OCI-LY7 (cell line): Measurements from ENCODE around the gene CHCHD6. TPM values are rescaled to one million over a fixed set of nuclear protein-coding genes. Genes with fewer than 3 reads are reported as not detected.

Experiments
- BruUV-seq: library from RNA; stranded (reverse); fragments of 400-500 nt; replicated peaks from 2 replicates; lab custom pipeline; 2021; lab: Mats Ljungman, UMichigan
- CTCF ChIA-PET: fragments of 300-600 bp; sonication (Branson Sonifier 250); formaldehyde crosslinking; loops from one replicate; lab custom pipeline; 2022; ENCODE audit warnings: antibody characterized with exemption; ENCODE audit not compliant: unreplicated experiment; lab: Charles Lee
- POLR2A ChIA-PET: fragments of 300-600 bp; sonication (Branson Sonifier 250); formaldehyde crosslinking; loops from one replicate; lab custom pipeline; 2022; ENCODE audit warnings: antibody characterized with exemption; lab: Charles Lee
- DNase-seq: peaks from one replicate; pipeline ENCODE4 v3.0.0-alpha.2; 2015; ENCODE audit warnings: low spot score
- H2AFZ ChIP-seq: fragments of 200-600 bp; sonication (generic), shearing (Covaris generic); 2 replicates; pipeline ENCODE4 v1.6.1; 2014; ENCODE audit warnings: mild to moderate bottlenecking, antibody characterized with exemption, low read length, moderate library complexity
- H3K27ac ChIP-seq: fragments of 200-600 bp; sonication (generic); 2 replicates; pipeline ENCODE4 v1.5.1; 2014; ENCODE audit warnings: mixed run types, low read depth, mild to moderate bottlenecking, moderate library complexity, low read length, inconsistent platforms; ENCODE audit not compliant: poor library complexity, severe bottlenecking
- H3K36me3 ChIP-seq: fragments of 200-600 bp; sonication (generic); 2 replicates; pipeline ENCODE4 v1.6.1; 2014; ENCODE audit warnings: mild to moderate bottlenecking, antibody characterized with exemption, low read length, moderate library complexity, mixed read lengths; ENCODE audit not compliant: insufficient read depth
- H3K4me1 ChIP-seq: fragments of 200-600 bp; sonication (generic); 2 replicates; pipeline ENCODE4 v1.5.1; 2014; ENCODE audit warnings: mild to moderate bottlenecking, low read length; ENCODE audit not compliant: insufficient read depth, poor library complexity, severe bottlenecking
- H3K4me2 ChIP-seq: fragments of 200-600 bp; sonication (generic); 2 replicates; pipeline ENCODE4 v1.6.1; 2014; ENCODE audit warnings: mild to moderate bottlenecking, low read length
- H3K4me3 ChIP-seq: fragments of 200-600 bp; sonication (generic); 2 replicates; pipeline ENCODE4 v1.5.1; 2014; ENCODE audit warnings: mild to moderate bottlenecking, low read depth, low read length; ENCODE audit not compliant: poor library complexity, severe bottlenecking
- H3K79me2 ChIP-seq: fragments of 200-600 bp; sonication (generic); 2 replicates; pipeline ENCODE4 v1.6.1; 2016; ENCODE audit warnings: low read depth, mild to moderate bottlenecking, low read length, moderate library complexity, mixed read lengths; ENCODE audit not compliant: insufficient read depth
- H3K9me2 ChIP-seq: fragments of 200-600 bp; sonication (generic); 2 replicates; pipeline ENCODE4 v1.6.1; 2016; ENCODE audit warnings: mild to moderate bottlenecking, low read length, mixed read lengths; ENCODE audit not compliant: insufficient read depth
- H3K9me3 ChIP-seq: fragments of 200-600 bp; sonication (generic); 2 replicates; pipeline ENCODE4 v1.6.1; 2014; ENCODE audit warnings: mild to moderate bottlenecking, mixed run types, low read length, mixed read lengths
- H4K20me1 ChIP-seq: fragments of 200-600 bp; sonication (generic); 2 replicates; pipeline ENCODE4 v1.6.1; 2014; ENCODE audit warnings: mild to moderate bottlenecking, antibody characterized with exemption, low read length, moderate library complexity, mixed read lengths; ENCODE audit not compliant: insufficient read depth
- CTCF ChIP-seq: fragments of 200-600 bp; sonication (generic); conservative IDR thresholded peaks from 2 replicates; pipeline ENCODE4 v1.5.1; 2014; ENCODE audit warnings: mild to moderate bottlenecking, antibody characterized with exemption, low read length, moderate library complexity, mixed read lengths
- EZH2phosphoT487 ChIP-seq: fragments of 200-600 bp; sonication (generic); IDR thresholded peaks from 2 replicates; pipeline ENCODE4 v1.6.1; 2018; ENCODE audit warnings: low read depth, borderline replicate concordance, mild to moderate bottlenecking, mixed run types, antibody characterized with exemption, low read length, moderate library complexity, mixed read lengths
- intact Hi-C: fragments of 100-400 bp; cut with micrococcal nuclease; formaldehyde crosslinking; loops from one replicate; pipeline ENCODE4 v1.10.0; 2022; ENCODE audit not compliant: unreplicated experiment
- total RNA-seq, 2 experiments: library from RNA; depleted of rRNA in 1 of 2; stranded (reverse); fragments of >200 nt in 1 of 2; shearing (Covaris generic) in 1 of 2; gene quantifications; 2 replicates each; pipeline ENCODE4 v1.2.3, GENCODE V29; 2014 to 2022

The CHCHD6 gene
- total RNA-seq, 2 experiments from 2014 or later = 14.7 to 21.2 TPM

GRCh38 chr3:126746395-126747177 is 42.5 kb downstream of the CHCHD6 start:
- intact Hi-C loops = no loop called here
- ChIA-PET CTCF (interaction anchor here (1.0 kb wide), 1 partner anchor 9 kb away, joined by 3 read pairs; no protein-coding TSS in a partner anchor), POLR2A (no interaction called here)
- Histone ChIP-seq H3K27ac (no peak overlapping the region), H3K9me2 (no peaks in the 10 kb centered on the region), H4K20me1 (no peaks in the 10 kb centered on the region), H3K79me2 (no peaks in the 10 kb centered on the region), H3K4me2 (no peak overlapping the region), H2AFZ (no peak overlapping the region), H3K4me3 (no peak overlapping the region), H3K36me3 (no peaks in the 10 kb centered on the region), H3K9me3 (no peaks in the 10 kb centered on the region), H3K4me1 (no peaks in the 10 kb centered on the region)
- DNase-seq = no peak
- no peak for TF ChIP-seq CTCF
- TF ChIP-seq EZH2phosphoT487 = no peak
- no TSS peak for BruUV-seq

GRCh38 chr3:126747768-126748167 is 43.7 kb downstream of the CHCHD6 start:
- H3K4me2 ChIP-seq = no peak overlapping the region
- no peak overlapping the region for H3K4me3 ChIP-seq
- no peak overlapping the region for H2AFZ ChIP-seq
- no peaks in the 10 kb centered on the region for H3K79me2 ChIP-seq
- CTCF ChIA-PET = interaction anchor here (0.6 to 0.7 kb wide), 2 partner anchors 69 to 409 kb away, joined by 4 read pairs; no protein-coding TSS in a partner anchor
- H3K36me3 ChIP-seq = no peaks in the 10 kb centered on the region
- no peaks in the 10 kb centered on the region for H3K4me1 ChIP-seq
- intact Hi-C loops = no loop called here
- H4K20me1 ChIP-seq = no peaks in the 10 kb centered on the region
- no peak for TF ChIP-seq CTCF
- no peak for TF ChIP-seq EZH2phosphoT487
- no peaks in the 10 kb centered on the region for H3K9me2 ChIP-seq
- no peaks in the 10 kb centered on the region for H3K9me3 ChIP-seq
- no peak overlapping the region for H3K27ac ChIP-seq
- DNase-seq = no peak
- BruUV-seq = no TSS peak
- POLR2A ChIA-PET = no interaction called here
